Breast epithelium (tissue), 4 donors: Measurements from ENCODE around the gene KRT37. TPM values are rescaled to one million over a fixed set of nuclear protein-coding genes. Genes with fewer than 3 reads are reported as not detected.

Experiments
- DNase-seq, 2 donors: peaks; one replicate each; pipeline ENCODE4 v3.0.0-alpha.2; 2019; ENCODE audit warnings: low spot score in 2 of 2
- H3K27ac ChIP-seq, 2 donors: fragments of 200-600 bp; sonication (generic) in 1 of 2; one replicate each; pipeline ENCODE4 v1.5.1; 2016 to 2019; ENCODE audit warnings: mild to moderate bottlenecking in 1 of 2
- H3K27me3 ChIP-seq, 2 donors: fragments of 200-600 bp; sonication (generic) in 1 of 2; one replicate each; pipeline versions ENCODE4 v1.5.1 to v1.6.0; 2017 to 2019; ENCODE audit warnings: control low read depth in 1 of 2, mild to moderate bottlenecking in 1 of 2
- H3K36me3 ChIP-seq: fragments of 200-600 bp; one replicate; pipeline ENCODE4 v1.5.1; 2019
- H3K4me1 ChIP-seq, 2 donors: fragments of 200-600 bp; sonication (generic); one replicate each; pipeline ENCODE4 v1.5.1; 2016 to 2019; ENCODE audit warnings: control low read depth in 1 of 2
- H3K4me3 ChIP-seq, 3 donors: fragments of 200-600 bp; sonication (generic); 1 replicate in 2 of 3; 2 replicates in 1 of 3; pipeline ENCODE4 v1.5.1; 2016 to 2019; ENCODE audit warnings: mild to moderate bottlenecking in 3 of 3, moderate library complexity in 2 of 3
- H3K9me3 ChIP-seq, 2 donors: fragments of 200-600 bp; sonication (generic) in 1 of 2; one replicate each; pipeline ENCODE4 v1.5.1; 2016 to 2019; ENCODE audit warnings: control low read depth in 1 of 2
- POLR2A ChIP-seq: fragments of 450-650 bp; IDR thresholded peaks from one replicate; pipeline ENCODE4 v1.6.1; 2016; ENCODE audit warnings: antibody characterized with exemption, mild to moderate bottlenecking, moderate library complexity
- POLR2AphosphoS5 ChIP-seq, 3 donors: sonication (generic); formaldehyde crosslinking; IDR thresholded peaks; one replicate each; pipeline ENCODE4 v1.6.1; 2017; ENCODE audit warnings: antibody characterized with exemption in 3 of 3
- intact Hi-C: fragments of 100-400 bp; cut with DNase I; formaldehyde crosslinking; loops from one replicate; pipeline ENCODE4 v1.15.1; 2023; ENCODE audit warnings: low total_unique reads
- total RNA-seq, 3 donors: library from RNA; depleted of rRNA; stranded (reverse); fragments of >200 nt; gene quantifications; one replicate each; pipeline ENCODE4 v1.1.0, GENCODE V29; 2016
- TF ChIP-seq, protein P1 (sequence below), 3 donors: fragments of 450-650 bp; IDR thresholded peaks; one replicate each; pipeline ENCODE4 v1.5.1; 2016 to 2017; ENCODE audit warnings: antibody characterized with exemption in 3 of 3, mild to moderate bottlenecking in 3 of 3, moderate library complexity in 3 of 3

The KRT37 gene
- total RNA-seq, 3 donors from 2014 or later: not detected

GRCh38 chr17:41421116-41421515, 3.3 kb downstream of the KRT37 start:
- H3K36me3 ChIP-seq: no peaks in the 10 kb centered on the region
- TF ChIP-seq POLR2A: no peak
- TF ChIP-seq, protein P1, sequence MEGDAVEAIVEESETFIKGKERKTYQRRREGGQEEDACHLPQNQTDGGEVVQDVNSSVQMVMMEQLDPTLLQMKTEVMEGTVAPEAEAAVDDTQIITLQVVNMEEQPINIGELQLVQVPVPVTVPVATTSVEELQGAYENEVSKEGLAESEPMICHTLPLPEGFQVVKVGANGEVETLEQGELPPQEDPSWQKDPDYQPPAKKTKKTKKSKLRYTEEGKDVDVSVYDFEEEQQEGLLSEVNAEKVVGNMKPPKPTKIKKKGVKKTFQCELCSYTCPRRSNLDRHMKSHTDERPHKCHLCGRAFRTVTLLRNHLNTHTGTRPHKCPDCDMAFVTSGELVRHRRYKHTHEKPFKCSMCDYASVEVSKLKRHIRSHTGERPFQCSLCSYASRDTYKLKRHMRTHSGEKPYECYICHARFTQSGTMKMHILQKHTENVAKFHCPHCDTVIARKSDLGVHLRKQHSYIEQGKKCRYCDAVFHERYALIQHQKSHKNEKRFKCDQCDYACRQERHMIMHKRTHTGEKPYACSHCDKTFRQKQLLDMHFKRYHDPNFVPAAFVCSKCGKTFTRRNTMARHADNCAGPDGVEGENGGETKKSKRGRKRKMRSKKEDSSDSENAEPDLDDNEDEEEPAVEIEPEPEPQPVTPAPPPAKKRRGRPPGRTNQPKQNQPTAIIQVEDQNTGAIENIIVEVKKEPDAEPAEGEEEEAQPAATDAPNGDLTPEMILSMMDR (IDR thresholded peaks at IDR 0.05): no peak
- TF ChIP-seq POLR2AphosphoS5 (IDR thresholded peaks at IDR 0.05): no peak
- no peaks in the 10 kb centered on the region for H3K27me3 ChIP-seq
- no peak overlapping the region for H3K4me3 ChIP-seq
- peaks cover 0 to 9% of the 10 kb centered on the region in 2 donors for H3K4me1 ChIP-seq
- no peaks in the 10 kb centered on the region for H3K9me3 ChIP-seq
- intact Hi-C loops: no loop called here
- DNase-seq: no peak
- H3K27ac ChIP-seq: peak overlapping the region; percentile 68 to 82

- H3K4me3 ChIP-seq: no peak overlapping the region
- H3K9me3 ChIP-seq: no peaks in the 10 kb centered on the region
- H3K27ac ChIP-seq: peak overlapping the region; percentile 68 to 82
- intact Hi-C loops: no loop called here
- peak in 1 of 2 donors; percentile 44 for DNase-seq
- no peaks in the 10 kb centered on the region for H3K27me3 ChIP-seq
- no peaks in the 10 kb centered on the region for H3K36me3 ChIP-seq
- TF ChIP-seq, protein P1 (IDR thresholded peaks at IDR 0.05): no peak
- TF ChIP-seq POLR2AphosphoS5 (IDR thresholded peaks at IDR 0.05) (no peak), POLR2A (no peak)
- peaks cover 0 to 9% of the 10 kb centered on the region in 2 donors for H3K4me1 ChIP-seq
Measured at GRCh38 chr17:41420134-41420533, 4.3 kb downstream of the KRT37 start.

DNA sequence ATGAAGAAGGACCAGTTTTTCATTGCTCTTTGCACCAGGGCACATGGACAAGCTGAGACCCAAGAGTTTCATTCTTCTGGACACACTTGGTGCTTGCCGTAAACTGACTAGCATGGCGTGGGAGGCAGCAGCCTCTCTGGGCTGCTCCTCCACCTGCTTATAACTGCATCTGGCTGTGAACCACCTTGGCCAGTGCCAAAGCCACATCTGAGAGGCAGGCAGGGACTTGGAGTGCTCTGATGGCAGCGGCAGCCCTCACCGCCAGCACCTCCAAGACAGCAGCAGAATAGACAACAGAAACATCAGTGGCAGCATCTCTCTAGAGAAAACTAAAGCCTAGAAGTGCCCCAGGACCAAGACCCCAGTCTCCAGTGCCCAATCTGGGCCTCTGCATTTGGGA, 4.7 kb downstream of the KRT37 start:
- Histone ChIP-seq H3K4me3 (no peak overlapping the region), H3K27ac (peak overlapping the region; percentile 68 to 82), H3K4me1 (peaks cover 0 to 9% of the 10 kb centered on the region in 2 donors), H3K36me3 (no peaks in the 10 kb centered on the region), H3K9me3 (no peaks in the 10 kb centered on the region), H3K27me3 (no peaks in the 10 kb centered on the region)
- peak in 1 of 2 donors; percentile 89 for DNase-seq
- no peak for TF ChIP-seq POLR2A
- TF ChIP-seq POLR2AphosphoS5 (IDR thresholded peaks at IDR 0.05): peak in 1 of 3 donors; percentile 31
- TF ChIP-seq, protein P1 (IDR thresholded peaks at IDR 0.05): no peak
- intact Hi-C loops: no loop called here

DNA sequence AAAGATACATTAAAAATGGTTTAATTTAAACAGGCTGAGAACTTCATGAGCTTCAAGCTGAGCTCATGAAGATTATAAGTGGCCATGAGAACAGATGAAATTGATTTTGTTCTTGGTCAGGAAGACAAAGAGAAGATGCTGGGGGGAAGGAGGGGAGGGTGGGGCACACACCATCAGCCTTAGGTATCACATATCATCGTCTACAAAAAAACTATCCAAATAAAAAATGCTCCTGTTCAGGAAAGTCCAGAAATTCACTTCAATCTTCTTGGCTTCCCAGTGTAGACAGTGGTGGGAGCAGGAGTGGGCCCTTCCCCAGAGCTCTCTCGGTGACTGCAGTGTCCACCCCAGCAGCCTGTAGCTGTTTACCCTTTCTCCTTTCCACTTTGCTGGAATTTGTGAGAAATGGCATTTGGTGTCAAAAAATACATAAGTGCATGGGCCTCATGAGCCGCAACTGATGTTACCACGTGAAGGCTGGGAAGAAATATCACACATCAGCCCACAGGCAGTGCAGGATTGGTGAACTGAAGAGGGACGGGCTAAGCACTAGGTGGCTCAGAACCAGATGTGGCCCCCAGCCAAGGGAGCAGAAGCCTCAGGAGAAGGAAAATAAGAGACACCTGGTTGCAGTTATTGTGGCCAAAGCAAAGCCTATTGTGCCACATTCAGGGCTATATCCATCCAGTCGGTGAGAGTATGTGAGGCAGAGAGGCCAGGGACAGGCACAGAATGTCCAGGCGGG, 6.1 kb downstream of the KRT37 start:
- intact Hi-C loops: no loop called here
- DNase-seq: peak in 1 of 2 donors; percentile 39
- TF ChIP-seq POLR2A (no peak), POLR2AphosphoS5 (IDR thresholded peaks at IDR 0.05) (no peak)
- TF ChIP-seq, protein P1 (IDR thresholded peaks at IDR 0.05): no peak
- Histone ChIP-seq H3K4me1 (peaks cover 0 to 9% of the 10 kb centered on the region in 2 donors), H3K9me3 (no peaks in the 10 kb centered on the region), H3K27me3 (no peaks in the 10 kb centered on the region), H3K27ac (peak overlapping the region; percentile 54 to 68), H3K36me3 (no peaks in the 10 kb centered on the region), H3K4me3 (no peak overlapping the region)

- Histone ChIP-seq H3K27me3 (no peaks in the 10 kb centered on the region), H3K9me3 (no peaks in the 10 kb centered on the region), H3K36me3 (no peaks in the 10 kb centered on the region), H3K27ac (peak overlapping the region; percentile 54 to 57), H3K4me3 (no peak overlapping the region), H3K4me1 (peaks cover 0 to 9% of the 10 kb centered on the region in 2 donors)
- intact Hi-C loops: no loop called here
- TF ChIP-seq POLR2A: no peak
- TF ChIP-seq, protein P1 (IDR thresholded peaks at IDR 0.05): peak in 1 of 3 donors; percentile 19
- DNase-seq: no peak
Measured at GRCh38 chr17:41417576-41418015, 6.8 kb downstream of the KRT37 start.
